GM18858 (cell line): ENCODE measurements around the gene COL9A3.

Experiments used
- ATAC-seq: cut with Tn5 transposase; IDR thresholded peaks from one replicate; pipeline ENCODE4 v1.9.1; 2021; ENCODE audit not compliant: unreplicated experiment

Gene COL9A3

DNA sequence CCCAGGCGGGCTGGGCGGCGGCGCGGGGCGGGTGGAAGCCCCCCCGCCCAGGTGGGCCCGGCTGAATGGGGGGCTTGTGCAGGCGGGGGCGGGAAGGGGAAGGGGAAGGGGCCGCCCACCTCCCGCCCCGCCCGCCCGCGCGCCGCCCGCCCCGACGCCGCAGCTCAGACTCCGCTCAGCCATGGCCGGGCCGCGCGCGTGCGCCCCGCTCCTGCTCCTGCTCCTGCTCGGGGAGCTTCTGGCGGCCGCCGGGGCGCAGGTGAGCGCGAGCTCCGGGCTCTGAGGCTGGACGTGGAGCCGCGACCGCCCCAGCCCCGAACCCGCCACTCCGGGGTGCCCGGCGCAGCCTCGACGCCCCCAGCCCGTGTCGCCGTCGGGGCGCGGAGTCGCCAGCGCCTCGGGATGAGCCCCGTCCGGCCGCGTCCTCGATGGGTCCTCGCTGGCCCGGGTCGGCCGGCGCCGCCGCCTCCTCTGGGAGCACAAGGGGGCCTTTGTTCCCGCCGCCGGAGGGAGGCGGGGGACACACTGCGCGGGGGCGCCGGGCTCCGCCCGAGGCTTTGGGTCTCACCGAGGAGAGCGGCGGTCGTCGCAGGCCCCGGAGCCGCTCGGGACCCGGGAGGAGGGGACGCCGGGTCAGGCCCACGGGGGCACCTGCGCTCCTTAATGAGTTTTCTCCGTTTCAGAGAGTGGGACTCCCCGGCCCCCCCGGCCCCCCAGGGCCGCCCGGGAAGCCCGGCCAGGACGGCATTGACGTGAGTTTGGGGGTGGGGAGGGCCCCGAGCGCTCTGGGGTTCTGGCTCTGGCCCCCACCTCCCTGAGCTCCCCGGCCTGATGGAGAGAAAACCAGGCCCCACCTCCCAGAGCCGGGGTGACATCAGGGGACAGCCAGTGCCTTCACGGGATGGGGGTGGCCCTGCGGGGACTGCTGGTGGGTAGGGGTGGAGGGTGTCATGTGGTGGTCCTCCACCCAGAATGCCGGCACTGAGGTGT is at the start of gene COL9A3:
Gene COL9A3, plus strand, starts transcription at position 167 of the 990 bp plus-strand sequence. Its CDS starts 15 bp downstream, at position 182.
- no peak for ATAC-seq

DNA sequence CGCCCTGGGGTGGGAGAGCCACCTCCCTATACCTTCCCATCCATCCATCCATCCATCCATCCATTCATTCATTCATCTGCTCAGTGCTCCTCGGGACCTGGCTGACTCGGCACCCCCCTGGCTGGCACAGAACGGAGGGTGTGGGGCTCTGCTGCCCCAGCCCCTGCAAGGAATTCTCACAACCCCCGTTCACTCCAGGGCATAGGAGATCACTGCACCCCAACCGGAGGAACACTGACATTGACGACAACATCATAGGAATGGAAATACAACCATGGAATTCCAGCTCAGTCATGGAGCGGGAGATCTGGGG is 48.7 kb upstream of the COL9A3 start:
- no peak for ATAC-seq

DNA sequence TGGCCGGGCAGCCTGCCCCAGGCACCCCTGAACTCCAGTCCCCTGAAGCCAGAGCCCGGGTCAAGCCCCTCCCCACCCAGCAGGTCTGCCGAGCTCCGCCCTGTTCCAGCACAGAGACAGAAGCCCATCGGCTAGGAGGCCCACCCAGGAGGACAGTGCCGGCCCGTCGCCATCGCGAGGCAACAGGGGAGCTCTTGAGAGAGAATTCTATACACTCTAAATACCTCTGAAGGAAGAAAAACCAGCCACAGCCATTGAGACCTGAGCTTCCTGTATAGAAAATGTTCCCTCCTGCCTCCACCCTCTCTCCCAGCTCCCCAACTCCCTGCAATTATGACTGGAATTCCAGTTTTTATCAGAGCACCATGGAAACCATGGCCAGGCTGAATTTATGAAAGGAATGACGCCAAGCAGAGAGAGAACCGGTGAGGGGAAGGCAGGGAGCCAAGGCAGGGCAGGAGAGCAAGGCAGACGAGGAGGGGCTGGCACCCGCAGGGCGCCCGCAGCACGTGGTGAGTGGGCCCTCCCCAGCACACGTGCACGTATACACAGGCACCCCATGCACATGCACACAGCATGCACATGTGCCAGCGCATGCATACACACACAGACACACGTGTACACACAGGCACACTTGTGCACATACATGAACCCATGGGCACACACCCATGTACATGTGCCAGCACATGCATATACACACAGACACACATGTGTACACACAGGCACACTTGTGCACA is 48.1 kb upstream of the COL9A3 start:
- ATAC-seq = no peak

DNA sequence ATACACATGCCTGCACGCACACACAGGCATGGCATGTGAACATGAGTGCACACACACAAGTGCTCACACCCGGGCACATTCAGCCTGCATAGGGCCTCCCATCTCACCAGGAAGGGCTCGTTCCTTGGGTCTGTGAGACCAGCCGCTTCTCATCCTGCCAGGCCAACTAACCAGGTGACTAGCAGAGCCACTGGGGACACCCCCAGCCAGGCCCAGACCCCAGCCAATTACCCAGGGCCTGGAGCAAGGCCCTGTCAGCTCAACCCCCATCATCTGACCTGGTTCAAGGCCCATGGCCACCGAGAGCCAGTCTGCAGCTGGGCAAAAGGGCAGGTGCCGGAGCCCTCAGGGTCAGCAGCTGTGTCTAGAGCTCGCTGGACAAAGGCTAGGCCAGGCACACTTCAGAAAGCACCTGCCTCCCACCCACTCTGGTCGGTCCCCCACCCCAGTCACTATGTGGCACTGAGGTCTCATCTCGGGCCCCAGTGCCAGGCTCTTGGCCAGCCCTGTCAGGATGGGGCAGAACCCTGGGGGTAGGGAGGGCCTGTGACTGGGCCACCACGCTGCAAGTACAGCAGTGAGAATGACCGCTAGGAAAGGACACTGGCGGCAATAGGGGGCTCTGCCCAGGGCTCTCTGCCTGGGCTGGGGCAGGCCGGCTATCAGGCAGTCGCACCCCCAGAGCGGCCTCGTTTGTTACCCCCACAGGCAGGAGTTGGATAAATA is 47.3 kb upstream of the COL9A3 start:
- ATAC-seq = no peak

DNA sequence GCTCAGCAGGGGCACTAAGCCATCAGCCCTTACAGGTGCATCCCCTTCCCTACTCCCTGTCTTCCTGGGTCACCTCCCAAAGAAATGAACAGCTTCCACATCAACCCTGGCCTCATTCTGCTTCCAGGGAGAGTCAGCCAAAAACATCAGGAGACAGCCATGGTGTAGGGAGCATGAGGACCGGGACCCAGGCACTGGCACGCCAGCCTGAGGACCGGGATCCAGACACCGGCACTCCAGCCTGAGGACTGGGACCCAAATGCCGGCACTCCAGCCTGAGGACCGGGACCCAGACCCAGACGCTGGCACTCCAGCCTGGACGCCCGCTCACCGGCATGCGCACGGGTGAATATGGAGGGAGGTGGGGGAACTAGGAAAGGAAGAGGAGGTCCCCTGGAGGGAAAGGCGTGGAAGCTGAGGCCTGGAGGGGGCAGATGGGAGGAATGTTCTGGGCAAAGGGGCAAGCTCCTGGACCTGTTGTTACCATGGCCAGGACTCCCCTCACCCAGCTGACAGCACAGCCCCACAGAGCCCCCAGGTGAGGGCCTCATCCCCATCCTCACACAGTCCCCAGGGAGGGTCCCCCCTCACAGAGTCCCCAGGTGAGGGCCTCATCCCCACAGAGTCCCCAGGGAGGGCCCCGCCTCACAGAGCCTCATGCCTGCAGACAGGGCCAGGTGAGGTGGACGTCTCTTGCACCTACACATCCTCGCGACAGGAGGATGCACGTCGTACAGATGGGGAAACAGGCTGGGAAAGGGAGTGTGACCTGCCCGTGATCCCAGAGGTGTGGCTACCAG is 46.5 kb upstream of the COL9A3 start:
- ATAC-seq = no peak

DNA sequence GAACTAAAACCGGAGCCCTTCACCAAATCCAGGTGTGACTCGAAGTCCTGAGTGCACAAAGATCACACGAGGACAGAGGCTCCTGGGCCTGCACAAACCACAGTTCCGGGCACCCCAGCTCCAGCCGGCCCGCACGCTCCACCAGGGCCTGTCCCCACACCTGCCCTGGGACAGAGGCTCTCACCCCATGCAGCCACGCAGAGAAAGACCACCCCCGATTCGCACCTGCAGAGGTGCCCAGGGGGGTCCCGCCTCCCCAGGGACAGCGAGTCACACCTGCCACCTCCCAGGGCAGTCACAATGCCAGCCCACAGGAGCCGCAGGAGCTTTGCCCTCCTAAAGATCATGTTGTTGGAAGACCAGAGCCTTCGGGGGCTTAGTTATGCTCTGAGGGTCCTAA is 45.9 kb upstream of the COL9A3 start:
- ATAC-seq = no peak

DNA sequence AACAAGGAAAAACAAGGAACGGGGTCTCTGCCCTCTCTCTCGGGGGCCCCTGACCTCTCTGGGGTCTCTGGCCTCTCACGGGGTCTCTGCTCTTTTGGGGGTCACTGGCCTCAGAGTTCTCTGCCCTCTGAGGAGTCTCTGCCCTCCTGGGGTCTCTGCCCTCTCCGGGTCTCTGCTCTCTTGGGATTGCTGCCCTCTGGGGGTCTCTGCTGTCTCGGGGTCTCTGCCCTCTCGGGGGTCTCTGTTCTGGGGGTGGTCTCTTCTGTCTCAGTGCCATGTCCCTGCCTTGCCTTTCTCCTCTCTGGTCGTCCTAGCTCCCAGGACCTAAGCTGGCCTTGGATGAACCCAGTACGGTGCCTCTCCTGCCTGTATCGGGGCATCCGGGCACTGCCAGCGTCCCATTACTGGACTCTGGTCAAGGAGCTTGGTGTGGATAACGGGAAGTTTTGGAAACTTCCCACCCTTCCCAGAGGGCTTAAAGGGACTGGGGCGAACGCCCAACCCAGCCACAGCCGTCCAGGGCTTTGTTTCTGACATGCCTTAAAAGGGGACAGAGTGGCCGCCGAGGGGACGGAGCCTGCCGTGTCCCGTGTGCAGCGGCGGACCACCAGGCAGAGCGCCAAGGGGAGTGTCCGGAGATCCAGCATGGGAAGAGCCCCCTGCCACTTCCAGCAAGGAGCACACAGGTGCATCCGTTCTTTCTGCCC is 45.3 kb upstream of the COL9A3 start:
- no peak for ATAC-seq

DNA sequence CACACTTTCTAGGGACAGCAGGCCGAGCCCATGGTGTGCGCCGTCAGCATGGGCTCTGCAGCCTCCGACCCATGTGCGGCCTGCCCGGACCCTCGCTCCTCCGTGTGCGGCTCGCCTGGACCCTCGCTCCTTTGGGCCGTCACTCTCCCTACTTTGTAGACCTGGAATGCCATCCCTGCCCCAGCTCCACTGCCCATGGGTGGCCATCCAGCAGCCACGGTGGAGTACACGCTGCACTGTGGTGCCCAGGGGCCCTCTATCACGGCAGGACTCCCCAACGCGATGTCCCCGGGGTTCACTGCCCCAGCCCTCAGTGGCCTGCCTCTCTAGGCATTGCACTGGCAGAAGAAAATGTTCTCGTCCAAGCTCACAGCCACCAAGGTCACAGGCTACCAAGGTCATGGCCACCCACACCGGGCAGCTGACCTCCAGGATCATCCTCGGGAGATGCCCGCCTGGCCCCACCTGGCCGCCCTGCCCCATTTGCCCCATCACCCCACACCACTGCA is 44.7 kb upstream of the COL9A3 start:
- ATAC-seq = no peak

DNA sequence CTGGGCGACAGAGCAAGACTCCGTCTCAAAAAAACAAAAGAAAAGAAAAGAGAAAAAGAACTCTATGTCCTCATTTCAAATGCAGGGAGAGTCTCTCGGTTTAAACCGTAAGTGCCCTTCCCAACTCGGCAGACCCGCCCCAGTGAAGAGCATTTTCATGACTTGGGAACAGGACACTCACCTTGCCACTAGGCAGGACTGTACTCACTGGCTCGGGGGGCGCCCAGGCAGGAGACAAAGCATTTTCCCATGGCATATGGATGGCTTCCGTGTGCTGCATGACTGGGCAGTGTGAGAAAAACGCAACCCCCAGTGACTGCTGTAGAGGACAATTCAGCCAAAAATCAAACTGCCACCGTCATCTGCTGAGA is 44.2 kb upstream of the COL9A3 start:
- no peak for ATAC-seq

DNA sequence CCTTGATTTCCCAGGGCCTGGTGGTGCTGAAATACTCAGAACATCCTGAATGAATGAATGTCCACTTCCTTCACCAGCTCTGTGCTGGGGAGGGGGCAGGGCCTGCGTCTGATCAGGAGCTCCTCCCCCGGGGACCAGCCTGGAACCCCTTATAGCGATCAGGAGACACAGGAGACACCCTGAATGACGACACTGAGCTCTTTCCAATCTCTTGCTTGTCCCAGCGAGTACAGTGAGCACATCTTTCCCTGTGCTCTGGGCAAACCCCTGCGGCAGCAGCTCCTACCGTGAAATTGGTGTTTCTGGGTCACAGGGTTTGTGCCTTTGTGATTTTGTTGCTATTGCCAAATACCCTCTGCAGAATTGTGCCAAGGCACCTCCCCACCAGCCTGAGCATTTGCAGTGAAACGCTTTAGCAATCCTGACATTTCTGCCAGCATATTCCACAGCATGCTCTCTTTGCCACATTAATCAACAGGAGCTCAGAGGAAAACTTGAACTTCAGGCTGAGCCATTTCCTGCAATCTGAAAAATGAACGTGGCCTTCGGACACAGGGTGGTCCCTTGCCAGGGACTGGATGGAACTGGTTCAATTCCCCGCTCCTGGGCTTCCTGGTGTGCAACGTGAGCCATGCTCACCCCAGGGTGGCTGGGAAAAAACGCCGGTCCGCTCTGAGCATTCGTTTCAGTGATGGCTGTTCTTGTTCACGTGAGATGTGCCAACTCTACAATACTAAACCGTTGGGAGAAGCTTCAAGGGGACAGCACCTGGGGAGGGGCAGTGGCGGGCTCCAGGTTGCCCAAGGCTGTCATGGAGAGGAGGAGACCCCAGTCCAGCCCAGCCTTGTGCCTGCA is 43.6 kb upstream of the COL9A3 start:
- no peak for ATAC-seq

DNA sequence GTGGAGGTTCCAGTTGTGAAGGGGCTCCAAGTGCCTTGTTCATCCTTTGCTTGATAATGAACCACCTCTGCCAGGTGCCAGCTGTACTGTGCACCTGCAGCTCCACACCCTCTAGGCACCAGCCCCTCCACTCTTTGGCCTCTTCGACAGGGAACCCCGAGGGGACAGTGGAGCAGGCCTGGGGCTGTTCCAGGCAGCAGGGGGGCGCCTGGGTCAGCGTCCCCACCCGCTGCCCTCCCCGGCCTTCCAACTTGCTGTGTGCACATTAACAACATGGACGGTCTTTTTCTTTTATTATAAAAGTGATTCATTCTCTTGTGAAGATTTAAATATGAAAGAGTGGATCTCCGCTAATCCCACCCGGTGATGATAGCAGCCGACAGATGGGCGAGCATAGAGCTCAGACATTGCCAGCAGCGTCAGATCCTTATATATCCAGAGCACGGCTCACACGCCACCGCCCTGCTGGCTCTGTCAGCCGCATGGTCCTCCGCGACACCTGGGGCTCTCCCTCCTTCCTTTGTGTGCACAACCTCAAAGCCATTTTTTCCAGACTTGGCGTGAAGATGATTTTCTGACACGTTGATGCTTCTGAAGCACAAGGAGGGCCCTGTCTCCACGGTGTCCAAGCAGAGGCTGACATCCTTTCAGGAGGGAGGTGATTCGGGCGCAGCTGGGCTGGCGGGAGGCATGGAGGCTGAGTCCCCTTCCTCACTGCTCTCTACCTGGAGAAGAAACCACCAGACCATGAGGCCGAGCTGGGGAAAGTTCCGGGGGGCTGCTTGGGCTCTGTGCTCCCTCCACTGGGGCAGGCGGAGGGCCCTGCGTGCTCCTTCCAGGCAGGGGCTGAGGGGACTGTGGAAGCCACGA is 42.8 kb upstream of the COL9A3 start:
- no peak for ATAC-seq

DNA sequence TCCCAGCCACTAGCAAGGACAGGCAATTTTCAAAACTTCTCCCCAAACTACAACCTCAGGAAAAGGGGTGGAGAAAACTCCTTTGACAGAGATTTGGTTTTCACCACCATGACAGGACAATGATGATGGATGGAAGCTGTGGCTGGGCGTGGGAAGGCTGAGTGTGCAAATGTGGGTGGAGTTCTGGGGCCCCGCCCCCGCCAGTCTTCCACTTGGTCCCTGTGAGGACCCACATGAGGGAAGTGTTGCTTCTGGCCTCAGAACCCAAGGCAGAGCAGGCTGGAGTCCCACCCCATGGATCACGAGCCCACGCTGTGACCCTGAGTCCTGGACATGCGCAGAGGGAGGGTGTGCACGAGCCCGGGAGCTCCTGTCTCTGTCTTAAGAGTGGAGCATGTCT is 42.1 kb upstream of the COL9A3 start:
- ATAC-seq = no peak

DNA sequence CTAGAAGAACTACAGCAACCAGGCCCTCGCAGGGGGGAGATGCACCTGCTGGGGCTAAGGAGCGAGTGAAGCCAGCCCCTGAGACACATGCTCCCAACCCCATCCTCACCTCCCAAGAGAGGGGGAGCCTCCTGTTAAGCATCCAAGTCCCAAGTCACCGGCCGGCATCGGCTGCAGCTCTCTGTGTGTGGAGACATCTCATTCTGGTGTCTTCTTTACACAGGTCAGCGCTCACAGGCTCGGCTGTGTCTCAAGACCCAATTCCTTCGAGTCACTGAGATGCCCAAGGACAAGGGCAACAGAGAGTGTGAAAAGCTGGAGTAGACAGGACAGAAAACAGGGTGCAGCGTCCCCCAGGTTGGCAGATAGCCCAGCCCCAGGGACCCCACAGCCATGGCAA is 41.6 kb upstream of the COL9A3 start:
- no peak for ATAC-seq

DNA sequence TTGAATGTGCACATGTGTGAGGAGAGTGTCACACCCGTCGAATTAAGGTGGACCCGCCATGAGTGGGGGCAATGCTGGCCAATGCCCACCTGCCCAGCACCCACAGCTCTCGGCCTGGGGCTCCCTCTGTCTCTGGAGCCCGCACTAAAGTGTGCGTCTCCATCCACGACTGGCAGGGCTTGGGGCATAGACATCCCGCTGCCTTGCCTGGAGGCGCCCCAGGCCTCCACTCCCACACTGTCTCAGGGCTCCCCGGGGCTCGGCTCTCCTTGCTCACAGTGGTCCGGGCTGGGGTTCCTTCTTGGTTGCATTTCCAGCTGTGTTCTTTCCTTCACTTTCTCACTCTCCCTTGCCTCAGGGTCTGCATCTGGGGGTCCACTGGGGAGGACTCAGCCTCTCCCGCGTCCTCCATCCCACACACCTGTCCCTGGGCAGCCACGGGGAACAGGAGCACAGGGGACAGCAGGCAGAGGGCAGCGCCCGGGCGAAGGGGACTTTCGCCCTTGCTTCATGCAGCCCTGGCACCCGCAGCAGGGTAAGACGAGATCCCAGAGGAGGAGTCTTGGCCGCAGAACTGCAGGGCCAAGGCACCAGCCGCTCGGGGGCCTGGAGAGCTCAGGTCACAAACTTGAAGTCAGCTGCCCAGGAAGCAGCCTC is 40.7 kb upstream of the COL9A3 start:
- ATAC-seq = no peak

DNA sequence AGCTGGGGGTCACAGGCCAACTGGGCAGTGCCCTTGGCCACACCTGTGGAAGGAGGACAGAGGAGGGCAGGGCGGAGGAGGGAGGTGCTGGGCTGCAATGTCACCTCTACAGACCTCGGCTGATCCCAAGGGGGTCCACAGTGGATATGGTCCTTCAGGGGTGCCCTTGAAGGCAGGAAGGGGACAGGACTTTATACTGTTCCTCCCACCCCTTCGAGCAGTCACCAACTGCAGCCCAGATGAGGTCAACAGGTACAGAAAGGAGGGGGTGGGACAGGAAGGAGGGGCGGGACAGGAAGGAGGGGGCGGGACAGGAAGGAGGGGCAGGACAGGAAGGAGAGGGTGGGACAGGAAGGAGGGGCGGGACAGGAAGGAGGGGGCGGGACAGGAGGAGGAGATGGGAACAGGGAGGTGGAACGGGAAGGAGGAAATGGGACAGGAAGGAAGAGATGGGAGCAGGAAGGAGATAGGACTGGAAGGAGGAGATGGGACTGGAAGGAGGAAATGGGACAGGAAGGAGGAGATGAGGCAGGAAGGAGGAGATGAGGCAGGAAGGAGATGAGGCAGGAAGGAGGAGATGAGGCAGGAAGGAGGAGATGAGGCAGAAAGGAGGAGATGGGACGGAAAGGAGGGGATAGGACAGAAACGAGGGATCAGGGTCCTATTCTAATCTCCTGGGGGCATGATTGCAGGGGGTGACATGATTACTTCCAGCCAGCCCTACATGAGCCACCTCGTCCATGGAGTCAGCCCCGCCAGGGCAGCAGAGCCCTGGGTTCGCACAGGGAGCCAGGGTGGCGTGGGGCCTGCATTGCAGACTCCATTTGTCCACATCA is 39.9 kb upstream of the COL9A3 start:
- no peak for ATAC-seq

DNA sequence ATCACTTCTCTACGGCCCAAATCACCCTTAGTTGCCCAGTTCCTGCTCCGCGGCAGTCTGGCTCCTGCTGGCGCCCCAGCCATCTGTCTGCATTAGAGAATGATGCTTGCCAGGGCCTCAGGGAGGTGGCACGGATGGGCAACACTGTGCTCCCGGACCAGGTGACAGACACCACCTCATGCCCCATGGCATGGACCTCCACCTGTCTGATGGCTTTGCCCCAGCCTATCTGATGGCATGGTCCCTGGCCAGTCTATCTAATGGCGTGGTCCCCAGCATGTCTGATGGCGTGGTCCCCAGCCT is 39.4 kb upstream of the COL9A3 start:
- ATAC-seq = no peak

DNA sequence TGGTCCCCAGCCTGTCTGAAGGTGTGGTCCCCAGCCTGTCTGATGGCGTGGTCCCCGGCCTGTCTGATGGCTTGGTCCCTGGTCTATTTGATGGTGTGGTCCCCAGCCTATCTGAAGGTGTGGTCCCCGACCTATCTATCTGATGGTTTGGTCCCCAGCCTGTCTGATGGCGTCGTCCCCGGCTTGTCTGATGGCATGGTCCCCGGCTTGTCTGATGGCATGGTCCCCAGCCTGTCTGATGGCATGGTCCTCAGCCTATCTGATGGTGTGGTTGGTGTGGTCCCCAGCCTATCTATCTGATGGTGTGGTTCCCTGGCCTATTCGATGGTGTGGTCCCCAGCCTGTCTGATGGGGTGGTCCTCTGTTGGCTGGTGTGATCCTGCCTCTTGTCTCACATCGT is 38.8 kb upstream of the COL9A3 start:
- ATAC-seq = no peak
